ENCODE measurements around the gene CD247.

DNA sequence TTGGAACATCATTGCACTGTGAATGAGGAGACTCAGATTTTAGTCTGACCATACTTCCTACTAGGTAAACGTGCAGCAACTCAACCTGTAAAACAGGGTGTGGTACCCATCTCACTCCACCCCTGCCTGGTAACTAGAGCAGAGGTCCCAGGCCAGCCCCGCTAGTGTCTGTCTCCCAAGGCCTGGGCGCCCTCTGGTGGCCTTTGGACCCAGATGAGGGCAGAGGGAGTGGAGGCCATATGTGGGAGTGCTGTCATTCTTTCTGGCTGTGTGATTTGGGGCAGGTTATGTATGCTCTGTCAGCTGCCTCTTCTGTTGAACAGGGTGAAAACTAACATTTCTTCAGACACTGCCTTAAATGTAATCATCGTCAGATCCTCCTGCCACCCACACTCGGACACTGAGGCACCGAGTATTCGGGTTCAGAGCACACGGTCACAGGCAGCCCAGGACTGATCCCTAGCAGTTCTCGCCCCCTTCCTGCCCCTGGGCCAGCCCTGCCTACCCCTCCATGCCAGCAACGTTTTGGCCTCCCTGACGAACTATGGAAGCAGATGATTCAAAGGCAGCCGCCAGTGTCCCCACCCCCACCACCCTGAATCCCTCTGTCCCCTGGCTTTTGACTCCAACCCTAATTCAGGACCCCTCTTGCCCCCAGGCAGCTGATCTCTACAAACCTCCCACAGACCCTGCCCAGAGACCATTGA, 76.0 kb downstream of the CD247 start:
- TF ChIP-seq CTCF (IDR thresholded peaks at IDR 0.05) (peak; percentile 94), EZH2 (IDR thresholded peaks at IDR 0.05) (no peak)
